ENCODE measurements around the gene HIVEP1.

Gene HIVEP1

DNA sequence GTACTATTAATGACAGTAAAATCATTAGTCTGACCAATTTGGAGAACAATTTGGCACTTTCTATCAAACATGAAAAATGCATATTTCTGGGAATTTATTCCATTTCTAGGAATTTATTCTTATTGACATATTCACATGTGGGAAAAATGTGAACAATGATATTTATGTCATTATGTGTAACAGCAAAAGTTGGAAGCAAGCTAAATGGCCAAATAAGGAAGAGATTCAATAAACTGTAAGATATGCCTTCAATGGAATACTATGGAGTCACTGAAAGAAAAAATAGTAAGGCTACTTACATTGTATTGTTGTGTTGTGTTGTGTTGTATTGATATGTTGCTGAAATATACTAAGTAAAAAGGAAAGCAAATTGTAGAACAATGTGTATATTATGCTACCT lies 177.5 kb downstream of the HIVEP1 start:
- DNase-seq (ENCODE audit: low read depth, low spot score), result no peak
- H3K4me3 ChIP-seq (ENCODE audit: low read depth, low read length), result no peak overlapping the region
- CTCF ChIA-PET, result no interaction called here
- TF ChIP-seq, protein P1, sequence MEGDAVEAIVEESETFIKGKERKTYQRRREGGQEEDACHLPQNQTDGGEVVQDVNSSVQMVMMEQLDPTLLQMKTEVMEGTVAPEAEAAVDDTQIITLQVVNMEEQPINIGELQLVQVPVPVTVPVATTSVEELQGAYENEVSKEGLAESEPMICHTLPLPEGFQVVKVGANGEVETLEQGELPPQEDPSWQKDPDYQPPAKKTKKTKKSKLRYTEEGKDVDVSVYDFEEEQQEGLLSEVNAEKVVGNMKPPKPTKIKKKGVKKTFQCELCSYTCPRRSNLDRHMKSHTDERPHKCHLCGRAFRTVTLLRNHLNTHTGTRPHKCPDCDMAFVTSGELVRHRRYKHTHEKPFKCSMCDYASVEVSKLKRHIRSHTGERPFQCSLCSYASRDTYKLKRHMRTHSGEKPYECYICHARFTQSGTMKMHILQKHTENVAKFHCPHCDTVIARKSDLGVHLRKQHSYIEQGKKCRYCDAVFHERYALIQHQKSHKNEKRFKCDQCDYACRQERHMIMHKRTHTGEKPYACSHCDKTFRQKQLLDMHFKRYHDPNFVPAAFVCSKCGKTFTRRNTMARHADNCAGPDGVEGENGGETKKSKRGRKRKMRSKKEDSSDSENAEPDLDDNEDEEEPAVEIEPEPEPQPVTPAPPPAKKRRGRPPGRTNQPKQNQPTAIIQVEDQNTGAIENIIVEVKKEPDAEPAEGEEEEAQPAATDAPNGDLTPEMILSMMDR (IDR thresholded peaks at IDR 0.05; ENCODE audit: insufficient read depth, low read length, missing control alignments), result no peak
- POLR2A ChIA-PET, result no interaction called here

DNA sequence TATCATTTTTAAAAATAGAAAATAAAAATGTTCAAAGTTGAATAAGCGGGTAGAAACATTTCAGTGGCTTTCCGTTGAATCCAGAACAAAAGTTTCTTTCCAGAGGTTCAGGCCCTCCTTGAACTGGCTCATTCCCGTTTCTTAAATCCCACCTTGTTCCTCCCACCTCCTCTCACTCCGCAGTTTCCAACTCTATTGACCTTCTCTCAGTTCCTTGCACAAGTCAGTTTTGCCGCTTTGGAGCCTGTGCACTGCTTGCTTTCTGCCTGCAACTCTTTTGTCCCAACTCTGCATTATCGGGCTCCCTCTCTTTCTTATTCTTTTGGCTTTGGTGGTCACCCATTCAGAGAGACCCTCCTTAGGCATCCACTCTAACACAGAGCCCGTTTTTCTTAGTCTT lies 178.1 kb downstream of the HIVEP1 start:
- no peak overlapping the region for H3K4me3 ChIP-seq (ENCODE audit: low read depth, low read length)
- ChIA-PET POLR2A (no interaction called here), CTCF (no interaction called here)
- TF ChIP-seq, protein P1 (IDR thresholded peaks at IDR 0.05; ENCODE audit: insufficient read depth, low read length, missing control alignments), result no peak
- DNase-seq (ENCODE audit: low read depth, low spot score), result no peak

DNA sequence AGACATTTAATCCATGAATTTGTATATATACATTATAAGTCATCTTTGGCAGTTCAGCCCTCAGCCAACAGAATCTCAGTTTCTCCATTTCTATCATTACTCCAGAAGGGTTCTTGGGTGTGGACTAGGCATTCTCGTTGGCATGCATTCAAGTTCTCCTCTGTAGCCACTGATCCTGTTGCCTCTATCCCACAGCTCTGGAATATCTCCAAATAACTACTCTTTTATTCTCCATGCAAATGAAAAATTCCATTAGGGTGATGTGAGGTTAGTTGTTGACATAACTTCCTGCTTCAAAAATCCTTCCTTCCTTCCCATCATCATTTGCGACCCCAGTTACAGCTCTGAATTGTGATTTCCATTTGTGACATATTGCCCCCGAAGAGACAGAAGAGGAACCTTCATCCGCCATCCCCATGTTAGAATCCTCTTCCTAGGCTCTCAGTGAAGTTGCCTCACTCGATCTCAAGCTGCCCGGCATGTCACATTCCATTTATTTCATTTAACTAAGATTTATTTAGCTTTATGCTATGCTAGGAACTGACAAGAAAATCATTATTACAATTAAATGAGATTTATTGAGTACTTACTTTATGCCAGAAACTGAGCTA lies 184.3 kb downstream of the HIVEP1 start:
- peak; percentile 31 for DNase-seq (ENCODE audit: low read depth, low spot score)
- ChIA-PET CTCF (interaction anchor here (0.7 to 1.1 kb wide), 2 partner anchors 17 to 27 kb away, joined by 3 read pairs; no protein-coding TSS in a partner anchor), POLR2A (no interaction called here)
- H3K4me3 ChIP-seq (ENCODE audit: low read depth, low read length), result no peak overlapping the region
- TF ChIP-seq, protein P1 (IDR thresholded peaks at IDR 0.05; ENCODE audit: insufficient read depth, low read length, missing control alignments), result no peak

DNA sequence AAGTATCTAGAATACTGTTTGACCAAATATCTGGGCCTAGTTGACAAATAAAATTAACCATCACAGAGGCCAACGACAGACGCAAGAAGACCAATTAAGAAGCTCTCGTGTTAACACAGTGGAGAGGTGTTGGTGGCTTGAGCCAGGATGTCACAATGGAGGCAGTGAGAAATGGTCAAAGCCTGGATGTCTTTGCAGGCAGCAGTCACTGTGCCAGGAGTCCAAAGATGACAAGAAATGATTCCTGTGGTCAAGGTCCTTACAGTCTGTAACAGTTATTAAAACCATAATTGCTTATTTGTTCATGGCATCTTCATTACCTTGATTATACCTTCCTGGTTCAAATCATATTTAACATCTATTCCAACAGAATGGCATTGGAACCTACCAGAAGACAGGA lies 186.7 kb downstream of the HIVEP1 start:
- CTCF ChIA-PET, result no interaction called here
- DNase-seq (ENCODE audit: low read depth, low spot score), result no peak
- no peak overlapping the region for H3K4me3 ChIP-seq (ENCODE audit: low read depth, low read length)

DNA sequence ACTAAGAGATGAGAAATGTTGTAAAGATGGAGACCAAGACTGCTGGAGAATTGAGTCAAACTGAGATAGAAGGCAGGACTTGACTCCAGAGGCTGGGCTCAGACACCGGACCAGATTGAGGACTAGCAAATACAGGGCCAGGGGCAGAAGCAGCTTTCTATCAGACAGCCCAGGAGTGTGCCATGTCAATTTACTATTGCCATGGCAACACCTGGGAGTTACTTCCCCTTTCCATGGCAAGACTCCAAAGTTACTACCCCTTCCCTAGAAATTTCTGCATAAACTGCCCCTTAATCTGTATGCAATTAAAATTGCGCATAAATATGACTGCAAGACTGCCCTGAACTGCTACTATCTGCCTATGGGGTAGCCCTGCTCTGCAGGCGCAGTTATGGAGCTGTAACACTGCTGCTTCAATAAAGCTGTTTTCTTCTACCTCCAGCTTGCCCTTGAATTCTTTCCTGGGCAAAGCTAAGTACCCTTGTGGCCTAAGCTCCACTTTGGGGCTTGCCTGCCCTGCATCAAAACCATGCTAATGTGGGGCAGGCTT lies 188.0 kb downstream of the HIVEP1 start:
- ChIA-PET CTCF (interaction anchor here (1.5 kb wide), 1 partner anchor 31 kb away, joined by 3 read pairs; no protein-coding TSS in a partner anchor), POLR2A (no interaction called here)
- TF ChIP-seq, protein P1 (IDR thresholded peaks at IDR 0.05; ENCODE audit: insufficient read depth, low read length, missing control alignments), result no peak
- DNase-seq (ENCODE audit: low read depth, low spot score), result no peak
- no peak overlapping the region for H3K4me3 ChIP-seq (ENCODE audit: low read depth, low read length)

More for the DNA sequence above, 186.7 kb downstream of the HIVEP1 start:
- TF ChIP-seq, protein P1 (IDR thresholded peaks at IDR 0.05; ENCODE audit: insufficient read depth, low read length, missing control alignments), result no peak
- POLR2A ChIA-PET, result no interaction called here

DNA sequence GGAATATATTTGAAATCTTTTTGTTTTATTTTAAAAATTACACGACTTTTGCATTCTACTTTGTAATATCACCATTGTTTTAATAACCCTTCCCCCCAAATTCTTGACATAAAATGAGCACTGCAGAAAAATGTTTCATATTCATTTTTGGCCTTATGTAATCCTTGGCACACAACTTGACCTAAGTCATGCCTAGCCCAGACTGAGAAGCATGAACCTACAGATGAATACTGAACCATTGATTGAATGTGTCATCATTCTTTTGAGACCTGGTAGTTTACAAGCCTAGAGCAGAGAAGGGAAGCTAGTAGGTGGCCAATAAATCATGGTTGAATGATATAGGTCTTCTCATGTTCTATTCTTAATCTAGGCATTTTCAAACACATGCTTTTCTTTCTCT lies 188.6 kb downstream of the HIVEP1 start:
- ChIA-PET CTCF (interaction anchor here (1.5 kb wide), 1 partner anchor 31 kb away, joined by 3 read pairs; no protein-coding TSS in a partner anchor), POLR2A (no interaction called here)
- TF ChIP-seq, protein P1 (IDR thresholded peaks at IDR 0.05; ENCODE audit: insufficient read depth, low read length, missing control alignments), result no peak
- H3K4me3 ChIP-seq (ENCODE audit: low read depth, low read length), result no peak overlapping the region
- no peak for DNase-seq (ENCODE audit: low read depth, low spot score)
